ENCODE measurements around the gene EXOC2. TPM values are rescaled to one million over a fixed set of nuclear protein-coding genes. Genes with fewer than 3 reads are reported as not detected.
A peak's percentile ranks its signal among the peaks of the same experiment; 100 is the strongest.
"Not testable (repeated sequence)": the region's sequence is repeated elsewhere in the genome, so short reads cannot be mapped to it uniquely, and the experiment has no call there.

The EXOC2 gene
- total RNA-seq, 2 experiments from 2014 or later: 31.9 to 35.4 TPM

GRCh38 chr6:568954-569523 lies 123.9 kb downstream of the EXOC2 start:
- Mint-ChIP-seq H3K4me1 (peaks cover 2% of the 10 kb centered on the region), H3K9me3 (no peaks in the 10 kb centered on the region), H3K36me3 (peaks cover 15% of the 10 kb centered on the region), H3K27ac (no peak overlapping the region), H3K27me3 (no peaks in the 10 kb centered on the region), H3K4me3 (no peak overlapping the region)
- no peak for ATAC-seq (ENCODE audit: low read depth)
- DNase-seq: no peak
- POLR2A ChIA-PET: no interaction called here

GRCh38 chr6:568085-568484 lies 124.9 kb downstream of the EXOC2 start:
- H3K9me3 Mint-ChIP-seq: no peaks in the 10 kb centered on the region
- DNase-seq (no peak), ATAC-seq (ENCODE audit: low read depth) (no peak)
- no peaks in the 10 kb centered on the region for H3K27me3 Mint-ChIP-seq
- H3K36me3 Mint-ChIP-seq: peaks cover 13% of the 10 kb centered on the region
- peaks cover 2% of the 10 kb centered on the region for H3K4me1 Mint-ChIP-seq
- POLR2A ChIA-PET: no interaction called here
- H3K4me3 Mint-ChIP-seq: no peak overlapping the region
- no peak overlapping the region for H3K27ac Mint-ChIP-seq

GRCh38 chr6:563863-564262 lies 129.1 kb downstream of the EXOC2 start:
- no peaks in the 10 kb centered on the region for H3K27me3 Mint-ChIP-seq
- H3K36me3 Mint-ChIP-seq: peaks cover 35% of the 10 kb centered on the region
- ATAC-seq (ENCODE audit: low read depth) (no peak), DNase-seq (no peak)
- H3K4me3 Mint-ChIP-seq: no peak overlapping the region
- no peak overlapping the region for H3K27ac Mint-ChIP-seq
- peaks cover 9% of the 10 kb centered on the region for H3K4me1 Mint-ChIP-seq
- peaks cover 1% of the 10 kb centered on the region for H3K9me3 Mint-ChIP-seq
- POLR2A ChIA-PET: no interaction called here

GRCh38 chr6:562052-562676 lies 130.8 kb downstream of the EXOC2 start:
- DNase-seq: no peak
- POLR2A ChIA-PET: no interaction called here
- H3K4me3 Mint-ChIP-seq: no peak overlapping the region
- H3K9me3 Mint-ChIP-seq: peaks cover 1% of the 10 kb centered on the region
- H3K27me3 Mint-ChIP-seq: no peaks in the 10 kb centered on the region
- ATAC-seq (ENCODE audit: low read depth): no peak
- peaks cover 32% of the 10 kb centered on the region for H3K36me3 Mint-ChIP-seq
- H3K27ac Mint-ChIP-seq: no peak overlapping the region
- peaks cover 17% of the 10 kb centered on the region for H3K4me1 Mint-ChIP-seq

- POLR2A ChIA-PET; H3K4me3 Mint-ChIP-seq; H3K27ac Mint-ChIP-seq; H3K9me3 Mint-ChIP-seq; DNase-seq; ATAC-seq (ENCODE audit: low read depth); H3K27me3 Mint-ChIP-seq: not testable (repeated sequence)
- Mint-ChIP-seq H3K36me3 (peaks cover 36% of the 10 kb centered on the region), H3K4me1 (peaks cover 18% of the 10 kb centered on the region)
These were observed 131.6 kb downstream of the EXOC2 start for GRCh38 chr6:561335-561734.

- no peak for ATAC-seq (ENCODE audit: low read depth)
- POLR2A ChIA-PET: no interaction called here
- no peaks in the 10 kb centered on the region for H3K27me3 Mint-ChIP-seq
- no peak for DNase-seq
- no peak overlapping the region for H3K4me3 Mint-ChIP-seq
- H3K36me3 Mint-ChIP-seq: peaks cover 37% of the 10 kb centered on the region
- H3K27ac Mint-ChIP-seq: peak overlapping the region; percentile 45
- H3K4me1 Mint-ChIP-seq: peaks cover 18% of the 10 kb centered on the region
- peaks cover 1% of the 10 kb centered on the region for H3K9me3 Mint-ChIP-seq
These were observed 134.0 kb downstream of the EXOC2 start for GRCh38 chr6:558959-559358.

- Mint-ChIP-seq H3K27me3 (no peaks in the 10 kb centered on the region), H3K36me3 (peaks cover 35% of the 10 kb centered on the region), H3K27ac (peak overlapping the region; percentile 34), H3K4me1 (peaks cover 18% of the 10 kb centered on the region), H3K9me3 (peaks cover 1% of the 10 kb centered on the region), H3K4me3 (no peak overlapping the region)
- POLR2A ChIA-PET: interaction anchor here (0.7 kb wide), 1 partner anchor 166 kb away, joined by 4 read pairs; the partner anchor contains the start of gene IRF4
- DNase-seq (no peak), ATAC-seq (ENCODE audit: low read depth) (no peak)
These were observed 134.8 kb downstream of the EXOC2 start for GRCh38 chr6:558089-558488.

- no peaks in the 10 kb centered on the region for H3K9me3 Mint-ChIP-seq
- ATAC-seq (ENCODE audit: low read depth) (no peak), DNase-seq (no peak)
- peaks cover 16% of the 10 kb centered on the region for H3K4me1 Mint-ChIP-seq
- peaks cover 10% of the 10 kb centered on the region for H3K36me3 Mint-ChIP-seq
- no peak overlapping the region for H3K4me3 Mint-ChIP-seq
- POLR2A ChIA-PET: interaction anchor here (0.6 kb wide), 1 partner anchor 161 kb away, joined by 5 read pairs; the partner anchor contains the start of gene IRF4
- no peaks in the 10 kb centered on the region for H3K27me3 Mint-ChIP-seq
- no peak overlapping the region for H3K27ac Mint-ChIP-seq
These were observed 141.0 kb downstream of the EXOC2 start for GRCh38 chr6:551829-552350.

- peaks cover 15% of the 10 kb centered on the region for H3K4me1 Mint-ChIP-seq
- ATAC-seq (ENCODE audit: low read depth) (no peak), DNase-seq (no peak)
These were observed 141.5 kb downstream of the EXOC2 start for GRCh38 chr6:551405-551804.

GRCh38 chr6:549906-550305 lies 143.0 kb downstream of the EXOC2 start:
- POLR2A ChIA-PET: interaction anchor here (1.5 kb wide), 1 partner anchor 156 kb away, joined by 3 read pairs; no protein-coding TSS in a partner anchor
- peaks cover 15% of the 10 kb centered on the region for H3K4me1 Mint-ChIP-seq

More at GRCh38 chr6:551405-551804, 141.5 kb downstream of the EXOC2 start:
- Mint-ChIP-seq H3K36me3 (peaks cover 11% of the 10 kb centered on the region), H3K27ac (no peak overlapping the region), H3K9me3 (no peaks in the 10 kb centered on the region), H3K27me3 (no peaks in the 10 kb centered on the region), H3K4me3 (no peak overlapping the region)
- POLR2A ChIA-PET: interaction anchor here (0.6 to 1.2 kb wide), 2 partner anchors 9 to 160 kb away, joined by 3 to 5 read pairs; partner anchors contain the start of gene IRF4

GRCh38 chr6:548517-548916 lies 144.4 kb downstream of the EXOC2 start:
- H3K27me3 Mint-ChIP-seq: no peaks in the 10 kb centered on the region
- H3K36me3 Mint-ChIP-seq: peaks cover 15% of the 10 kb centered on the region
- POLR2A ChIA-PET: interaction anchor here (0.6 to 1.5 kb wide), 3 partner anchors 154 to 157 kb away, joined by 3 to 8 read pairs (median 3); partner anchors contain the start of gene IRF4
- H3K4me1 Mint-ChIP-seq: peaks cover 15% of the 10 kb centered on the region
- peak overlapping the region; percentile 80 for H3K27ac Mint-ChIP-seq
- DNase-seq (no peak), ATAC-seq (ENCODE audit: low read depth) (peak; percentile 83)
- peak overlapping the region; percentile 57 for H3K4me3 Mint-ChIP-seq
- H3K9me3 Mint-ChIP-seq: no peaks in the 10 kb centered on the region

More at GRCh38 chr6:549906-550305, 143.0 kb downstream of the EXOC2 start:
- no peaks in the 10 kb centered on the region for H3K27me3 Mint-ChIP-seq
- no peak for ATAC-seq (ENCODE audit: low read depth)
- H3K27ac Mint-ChIP-seq: no peak overlapping the region
- no peaks in the 10 kb centered on the region for H3K9me3 Mint-ChIP-seq
- DNase-seq: no peak
- peaks cover 10% of the 10 kb centered on the region for H3K36me3 Mint-ChIP-seq
- no peak overlapping the region for H3K4me3 Mint-ChIP-seq

- no peak overlapping the region for H3K27ac Mint-ChIP-seq
- no peaks in the 10 kb centered on the region for H3K9me3 Mint-ChIP-seq
- H3K36me3 Mint-ChIP-seq: peaks cover 18% of the 10 kb centered on the region
- H3K27me3 Mint-ChIP-seq: no peaks in the 10 kb centered on the region
- ATAC-seq (ENCODE audit: low read depth) (no peak), DNase-seq (no peak)
- peak overlapping the region; percentile 57 for H3K4me3 Mint-ChIP-seq
- POLR2A ChIA-PET: interaction anchor here (1.2 kb wide), 1 partner anchor 156 kb away, joined by 8 read pairs; the partner anchor contains the start of gene IRF4
- peaks cover 15% of the 10 kb centered on the region for H3K4me1 Mint-ChIP-seq
These were observed 144.8 kb downstream of the EXOC2 start for GRCh38 chr6:548091-548490.

GRCh38 chr6:540490-540889 lies 152.4 kb downstream of the EXOC2 start:
- POLR2A ChIA-PET: no interaction called here
- ATAC-seq (ENCODE audit: low read depth): no peak
- H3K4me1 Mint-ChIP-seq: no peaks in the 10 kb centered on the region
- H3K9me3 Mint-ChIP-seq: peaks cover 2% of the 10 kb centered on the region
- H3K36me3 Mint-ChIP-seq: peaks cover 51% of the 10 kb centered on the region
- no peak overlapping the region for H3K27ac Mint-ChIP-seq
- no peak for DNase-seq
- H3K4me3 Mint-ChIP-seq: no peak overlapping the region
- no peaks in the 10 kb centered on the region for H3K27me3 Mint-ChIP-seq

GRCh38 chr6:537114-537513 lies 155.8 kb downstream of the EXOC2 start:
- DNase-seq: no peak
- Mint-ChIP-seq H3K9me3 (peaks cover 2% of the 10 kb centered on the region), H3K4me1 (no peaks in the 10 kb centered on the region), H3K36me3 (peaks cover 37% of the 10 kb centered on the region), H3K27ac (no peak overlapping the region), H3K4me3 (no peak overlapping the region), H3K27me3 (no peaks in the 10 kb centered on the region)
- POLR2A ChIA-PET: no interaction called here
- no peak for ATAC-seq (ENCODE audit: low read depth)
